Medulla oblongata (tissue), 1 donor: ENCODE data around the gene RTN4.
"Not testable (repeated sequence)": the region's sequence is repeated elsewhere in the genome, so short reads cannot be mapped to it uniquely, and the experiment has no call there.

Experiments used
- DNase-seq: peaks from one replicate; pipeline ENCODE4 v3.0.0-alpha.2; 2015; ENCODE audit errors: extremely low spot score

Gene RTN4

DNA sequence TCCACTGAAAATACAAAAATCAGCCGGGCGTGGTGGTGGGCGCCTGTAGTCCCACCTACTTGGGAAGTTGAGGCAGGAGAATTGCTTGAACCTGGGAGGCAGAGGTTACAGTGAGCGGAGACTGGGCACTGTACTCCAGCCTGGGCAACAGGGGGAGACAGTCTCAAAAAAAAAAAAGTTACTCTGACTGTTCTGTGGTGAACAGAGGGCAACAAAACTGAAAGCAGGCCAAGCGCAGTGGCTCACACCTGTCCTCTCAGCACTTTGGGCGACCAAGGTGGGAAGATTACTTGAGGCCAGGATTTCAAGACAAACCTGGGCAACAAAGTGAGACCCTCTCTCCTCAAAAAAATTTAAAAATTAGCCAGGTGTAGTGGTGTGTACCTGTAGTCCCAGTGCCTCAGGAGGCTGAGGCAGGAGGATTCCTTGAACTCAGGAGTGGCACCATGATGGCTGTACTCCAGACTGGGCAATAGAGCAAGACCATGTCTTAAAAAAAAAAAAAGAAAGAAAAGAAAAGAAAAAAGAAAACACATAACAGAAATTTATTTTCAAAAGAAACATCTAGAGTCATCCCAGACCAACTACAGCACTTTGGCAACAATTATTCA is 13.6 kb upstream of the RTN4 start:
- no peak for DNase-seq

DNA sequence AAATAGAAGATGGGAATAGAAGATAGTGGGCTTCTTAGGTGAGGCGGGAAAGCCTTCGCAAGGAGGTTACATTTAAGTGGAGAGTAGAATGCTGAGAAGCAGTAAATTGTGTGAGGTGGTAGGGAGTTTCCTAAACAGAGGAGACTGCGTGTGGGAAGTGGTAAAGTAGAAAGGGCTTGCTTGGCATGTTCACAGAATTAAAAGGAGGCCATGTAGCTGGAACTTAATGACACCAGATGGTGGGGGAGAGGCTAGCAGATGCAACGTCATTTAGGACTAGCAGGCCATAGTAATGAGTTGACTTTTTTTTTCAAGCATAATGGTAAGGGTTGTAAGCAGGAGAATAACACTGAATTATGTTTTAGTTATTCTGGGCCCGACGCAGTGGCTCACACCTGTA is 13.0 kb upstream of the RTN4 start:
- DNase-seq, result no peak

DNA sequence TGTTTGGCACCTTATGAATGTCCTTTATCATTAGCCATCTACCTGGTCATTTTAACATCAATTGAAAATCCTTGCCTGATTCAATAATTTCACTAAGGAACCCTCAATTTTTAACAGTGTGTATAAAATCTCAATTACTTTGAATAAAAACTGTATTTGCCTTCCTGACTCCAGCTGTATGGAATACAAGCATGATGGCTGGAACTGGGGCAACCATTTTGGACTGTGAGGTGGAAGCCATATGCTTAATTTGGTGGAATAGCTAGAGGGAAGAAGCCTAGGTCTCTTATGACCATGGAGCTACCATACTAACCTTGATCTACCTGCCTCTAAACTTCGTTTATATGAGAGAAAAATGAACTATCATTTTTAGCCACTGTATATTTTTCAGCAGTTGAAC is 12.5 kb upstream of the RTN4 start:
- DNase-seq, result no peak

DNA sequence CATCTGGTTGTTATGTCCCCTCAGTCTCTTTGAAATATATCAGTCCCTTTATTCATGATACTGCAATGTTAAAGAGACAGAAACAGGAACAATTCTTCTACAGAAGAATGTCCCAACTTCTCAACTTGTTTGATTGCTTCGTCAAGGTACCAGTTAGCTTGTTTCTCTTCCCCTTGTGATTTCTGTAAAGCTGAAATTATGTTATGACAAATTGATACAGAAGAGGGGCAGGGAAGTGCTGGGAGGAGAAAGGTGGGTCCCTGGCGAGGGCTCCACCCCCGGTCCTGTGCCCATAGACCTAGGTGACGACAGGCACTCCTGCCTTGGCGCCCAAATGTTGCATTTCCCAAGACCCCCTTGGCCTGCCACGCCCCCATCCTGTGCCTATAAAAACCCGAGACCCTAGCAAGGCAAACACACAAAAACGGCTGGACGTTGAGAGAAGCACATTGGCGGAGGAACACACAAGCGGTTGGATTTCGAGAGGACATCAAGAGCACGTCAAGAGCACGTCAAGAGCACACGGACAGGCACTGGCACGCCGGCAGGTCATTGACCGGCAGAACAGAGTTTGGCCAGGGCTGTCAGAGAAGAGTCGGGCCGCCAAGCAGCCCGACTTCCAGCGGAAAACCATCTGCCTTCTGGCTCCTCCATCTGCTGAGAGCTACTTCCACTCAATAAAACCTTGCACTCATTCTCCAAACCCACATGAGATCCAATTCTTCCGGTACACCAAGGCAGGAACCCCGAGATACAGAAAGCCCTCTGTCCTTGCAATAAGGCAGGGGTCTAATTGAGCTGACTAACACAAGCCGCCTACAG is 11.5 kb upstream of the RTN4 start:
- no peak for DNase-seq

DNA sequence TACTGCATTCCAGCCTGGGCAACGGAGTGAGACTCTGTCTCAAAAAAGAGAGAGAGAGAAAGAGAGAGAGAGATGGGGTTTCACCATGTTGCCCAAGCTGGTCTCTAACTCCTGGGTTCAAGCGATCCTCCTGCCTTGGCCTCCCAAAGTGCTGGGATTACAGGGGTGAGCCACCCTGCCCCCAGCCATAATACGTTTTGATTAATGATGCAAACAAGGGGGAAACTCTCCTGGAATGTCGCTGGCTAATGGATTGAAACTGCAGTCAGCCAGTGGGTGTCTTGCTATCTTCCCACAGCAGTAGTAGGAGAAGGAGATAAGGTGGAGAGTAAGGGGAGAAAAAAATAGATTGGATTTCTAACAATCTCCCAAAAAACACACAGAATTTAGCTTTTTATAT is 9.5 kb upstream of the RTN4 start:
- no peak for DNase-seq

DNA sequence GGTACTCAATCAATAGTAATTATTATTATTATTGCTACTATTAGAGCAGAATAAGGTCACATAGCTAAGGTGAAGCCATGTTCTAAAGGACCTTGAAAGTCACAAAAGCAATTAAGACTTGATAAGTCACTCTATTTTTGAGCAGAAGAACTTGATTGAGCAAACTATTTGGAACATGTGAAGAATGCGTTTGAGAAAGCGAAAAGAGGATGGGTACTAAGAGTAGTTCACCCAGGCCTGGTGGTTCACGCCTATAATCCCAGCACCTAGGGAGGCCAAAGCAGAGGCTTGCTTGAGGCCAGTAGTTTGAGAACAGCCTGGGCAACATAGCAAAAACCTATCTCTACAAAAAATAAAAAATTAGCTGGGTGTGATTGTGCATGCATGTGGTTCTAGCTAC is 7.2 kb upstream of the RTN4 start:
- no peak for DNase-seq

DNA sequence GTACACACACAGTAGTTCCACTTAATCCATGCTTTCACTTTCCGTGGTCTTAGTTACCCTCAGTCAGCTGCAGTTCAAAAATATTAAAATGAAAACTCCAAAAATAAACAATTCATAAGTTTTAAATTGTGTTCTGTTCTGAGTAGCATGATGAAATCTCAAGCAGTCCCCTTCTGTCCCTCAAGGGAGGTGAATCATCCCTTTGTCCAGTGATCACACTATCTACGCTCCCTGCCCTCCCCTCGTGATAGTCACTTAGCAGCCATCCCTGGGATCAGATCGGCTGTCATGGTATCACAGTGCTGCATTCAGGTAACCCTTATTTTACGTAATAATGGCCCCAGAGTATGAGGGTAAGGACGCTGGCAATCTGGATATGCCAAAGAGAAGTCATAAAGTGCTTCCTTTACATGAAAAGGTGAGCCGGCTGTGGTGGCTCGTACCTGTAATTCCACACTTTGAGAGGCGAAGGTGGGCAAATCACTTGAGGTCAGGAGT is 5.8 kb upstream of the RTN4 start:
- peak; percentile 26 for DNase-seq

DNA sequence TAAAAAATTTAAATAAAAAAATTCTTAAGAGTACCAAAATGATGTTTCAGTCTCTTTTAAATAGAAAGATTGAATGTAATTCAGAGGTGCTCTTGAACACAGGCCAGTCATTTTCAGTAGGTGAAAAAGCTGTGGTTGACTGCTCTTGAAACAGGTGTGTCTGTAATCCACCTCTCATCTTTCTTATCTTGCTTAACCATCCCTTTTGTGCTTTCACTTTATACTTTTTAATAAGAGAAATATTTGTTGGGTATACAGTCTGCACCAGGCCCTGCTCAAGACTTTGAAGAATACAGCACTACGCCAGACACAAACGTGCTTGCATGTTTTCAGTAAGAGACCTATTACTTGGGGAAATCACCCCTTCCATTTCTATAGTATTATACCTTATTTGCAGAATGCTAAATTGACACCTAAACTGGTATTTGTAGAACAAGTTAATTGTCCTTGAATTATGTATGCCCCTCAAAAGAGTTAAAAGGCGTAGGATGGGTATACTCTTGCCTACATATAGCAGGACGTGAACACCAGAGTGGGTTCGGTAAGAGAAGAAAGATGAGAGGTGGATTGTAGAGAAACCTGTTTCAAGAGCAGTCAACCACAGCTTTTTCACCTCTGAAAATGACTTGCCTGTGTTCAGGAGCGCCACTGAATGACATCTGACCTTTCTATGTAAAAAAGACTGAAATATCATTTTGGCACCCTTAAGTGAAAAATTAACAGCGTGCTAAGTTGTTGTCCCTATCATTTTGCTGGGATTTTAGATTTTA is 4.0 kb upstream of the RTN4 start:
- no peak for DNase-seq

DNA sequence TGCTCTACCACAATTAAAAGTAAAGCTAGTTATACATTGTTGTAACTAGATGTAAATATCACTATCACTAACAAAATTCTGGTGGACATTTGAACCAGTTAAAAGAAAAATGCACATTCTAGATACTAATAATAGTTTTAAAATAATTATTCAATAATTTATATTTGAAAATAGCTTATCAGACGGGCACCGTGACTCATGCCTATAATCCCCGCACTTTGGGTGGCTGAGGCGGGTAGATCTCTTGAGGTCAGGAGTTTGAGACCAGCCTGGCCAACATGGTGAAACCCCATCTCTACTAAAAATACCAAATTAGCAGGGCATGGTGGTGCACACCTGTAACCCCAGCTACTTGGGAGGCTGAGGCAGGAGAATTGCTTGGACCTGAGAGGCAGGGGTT is 3.0 kb upstream of the RTN4 start:
- not testable (repeated sequence) for DNase-seq

DNA sequence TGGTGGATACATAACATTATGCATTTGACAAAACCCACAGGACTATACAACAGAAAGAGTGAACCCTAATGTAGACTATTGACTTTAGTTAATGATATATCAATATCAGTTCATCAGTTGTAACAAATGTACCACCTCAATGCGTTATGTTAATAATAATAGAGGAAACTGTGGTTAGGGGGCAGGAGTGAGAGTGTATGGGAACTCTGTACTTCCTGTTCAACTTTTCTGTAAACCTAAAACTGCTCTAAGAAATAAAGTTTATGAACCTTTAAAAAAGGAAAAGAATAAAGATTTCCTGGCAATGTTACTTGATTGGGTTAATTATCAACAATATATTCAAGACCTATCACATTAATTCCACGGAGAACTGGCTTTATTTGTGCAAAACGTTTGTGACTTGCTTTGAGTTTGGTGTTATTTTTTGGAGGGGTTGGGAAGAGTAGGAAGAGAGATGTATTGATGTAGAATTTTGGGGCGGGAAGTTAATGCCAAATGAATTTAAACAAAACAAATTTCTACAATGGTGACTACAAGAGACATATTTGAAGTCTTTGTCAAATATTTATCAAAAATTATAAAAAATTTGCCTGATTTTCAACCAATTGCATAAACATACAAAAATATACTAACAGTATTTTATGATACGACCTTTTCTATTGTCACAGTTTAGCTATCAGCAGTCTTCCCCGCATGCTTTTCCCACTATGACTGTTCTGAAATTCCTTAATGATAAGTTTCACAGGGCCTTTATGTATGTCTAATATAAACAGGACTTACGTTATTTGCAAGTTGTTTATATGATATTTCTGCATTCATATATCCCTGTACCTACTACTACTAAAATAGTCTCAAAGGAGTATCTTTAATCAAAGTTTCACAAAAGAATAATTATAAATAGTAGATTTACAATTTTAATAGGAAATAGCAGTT is 2.1 kb upstream of the RTN4 start:
- peak; percentile 37 for DNase-seq

DNA sequence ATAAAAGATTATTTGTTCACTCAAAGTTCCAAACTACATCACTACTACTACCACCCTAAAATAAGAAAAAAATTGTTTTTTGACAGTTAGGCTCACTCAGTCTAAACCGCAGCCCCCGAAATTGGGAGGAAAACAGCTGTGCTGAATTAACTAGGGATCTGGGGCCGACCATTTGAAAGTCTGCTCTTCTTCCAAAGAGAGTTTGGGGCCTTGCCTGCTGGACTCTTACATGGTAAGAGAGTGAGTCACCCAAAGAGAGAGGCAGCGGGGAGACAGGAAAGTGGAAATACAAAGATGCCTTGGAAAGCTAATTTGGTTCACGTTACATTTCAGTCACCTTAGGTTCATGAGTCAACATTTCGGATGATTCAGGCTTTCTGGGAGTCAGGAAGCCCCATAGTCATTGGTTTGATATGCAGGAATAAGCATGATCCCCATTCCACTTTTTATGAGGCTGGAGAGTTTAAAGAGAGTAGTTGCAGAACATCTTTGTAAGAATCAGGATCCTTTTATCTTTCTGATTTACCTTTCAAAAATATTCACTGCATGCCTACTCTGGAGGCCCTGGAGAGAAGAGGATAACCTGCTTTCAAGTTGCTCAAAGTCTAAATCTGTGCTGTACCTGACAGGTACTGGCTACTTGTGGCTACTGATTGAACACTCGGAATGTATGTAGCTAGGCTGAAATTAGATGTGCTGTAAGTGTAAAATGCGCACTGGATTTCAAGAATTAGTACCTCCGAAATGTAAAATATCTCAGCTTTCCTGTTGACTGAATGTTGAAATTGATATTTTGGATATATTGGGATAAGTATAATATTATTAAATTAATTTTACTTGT is 995 bp upstream of the RTN4 start:
- DNase-seq, result peak; percentile 73

DNA sequence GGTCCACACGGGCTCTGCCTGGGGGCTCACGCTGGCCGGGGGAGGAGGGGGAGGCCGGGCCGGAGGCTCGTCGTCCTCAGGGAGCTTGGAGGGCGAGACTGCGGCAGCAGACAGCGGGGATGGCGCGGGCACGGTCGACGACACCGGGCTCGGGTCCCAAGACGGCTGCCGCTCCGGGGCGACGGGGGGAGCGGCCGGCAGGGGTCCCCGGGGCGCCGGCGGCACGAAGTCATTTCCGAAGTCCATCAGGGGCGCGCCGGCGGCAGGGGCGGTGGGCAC is 491 bp downstream of the RTN4 start:
- DNase-seq, result no peak

DNA sequence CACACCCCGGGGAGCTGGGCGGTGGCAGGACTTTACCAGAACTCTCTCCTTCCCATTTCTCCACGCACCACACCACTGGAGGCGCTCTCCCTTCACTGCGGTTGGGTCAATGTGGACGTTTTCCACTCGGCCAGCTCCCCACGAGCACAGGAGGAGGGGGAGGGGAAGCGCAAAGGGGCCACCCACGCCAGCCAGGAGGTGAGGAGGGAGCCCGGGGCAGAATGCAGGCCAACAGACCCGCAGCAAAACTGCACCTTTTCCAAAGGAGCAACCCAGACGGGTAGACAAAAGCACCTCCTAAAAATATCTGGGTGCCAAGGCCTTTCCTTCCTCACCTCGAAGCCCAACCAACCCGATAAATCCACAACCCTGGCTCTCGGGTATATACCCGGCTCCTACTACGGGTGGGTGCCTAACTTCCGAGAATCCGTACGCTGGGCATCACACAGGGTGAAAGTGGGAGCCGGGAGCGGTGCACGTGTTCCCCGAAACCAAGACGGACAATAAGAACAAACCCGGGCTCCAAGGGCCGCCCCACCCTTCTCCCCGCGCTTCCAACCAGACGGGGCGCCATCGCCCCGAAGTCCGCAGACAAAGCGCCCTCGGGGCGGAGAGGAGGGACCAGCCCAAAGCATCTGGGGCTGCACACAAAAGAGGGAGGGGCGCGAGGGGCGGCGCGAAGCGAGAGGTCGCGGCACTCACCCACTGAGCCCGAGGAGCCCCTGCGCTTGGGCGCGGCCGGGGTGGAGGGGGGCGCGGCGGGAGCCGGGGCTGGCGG is 1.0 kb downstream of the RTN4 start:
- DNase-seq, result peak; percentile 97

DNA sequence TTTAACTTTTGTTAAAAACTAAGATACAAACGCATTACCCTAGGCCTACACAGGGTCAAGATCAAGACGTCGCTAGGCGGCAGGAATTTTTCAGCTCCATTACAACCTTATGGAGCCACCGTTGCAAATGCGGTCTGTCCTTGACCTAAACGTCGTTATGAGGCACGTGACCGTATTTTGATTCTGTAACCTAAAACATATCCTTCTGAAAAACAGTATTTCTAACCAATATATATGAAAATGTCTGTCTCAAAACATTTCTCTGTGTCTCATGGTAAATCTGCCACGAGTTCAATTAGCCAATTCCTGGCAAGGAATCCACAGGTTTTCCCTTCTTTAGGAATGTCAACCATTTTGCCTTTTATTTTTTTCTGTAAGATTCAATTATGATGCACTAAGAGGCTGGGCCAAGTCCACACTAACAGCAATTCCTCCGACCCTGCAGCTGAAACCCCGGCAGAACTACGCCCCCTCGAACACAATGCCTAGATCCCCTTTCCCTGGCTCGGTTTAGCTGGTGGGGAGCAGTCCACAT is 1.7 kb downstream of the RTN4 start:
- DNase-seq, result peak; percentile 70

DNA sequence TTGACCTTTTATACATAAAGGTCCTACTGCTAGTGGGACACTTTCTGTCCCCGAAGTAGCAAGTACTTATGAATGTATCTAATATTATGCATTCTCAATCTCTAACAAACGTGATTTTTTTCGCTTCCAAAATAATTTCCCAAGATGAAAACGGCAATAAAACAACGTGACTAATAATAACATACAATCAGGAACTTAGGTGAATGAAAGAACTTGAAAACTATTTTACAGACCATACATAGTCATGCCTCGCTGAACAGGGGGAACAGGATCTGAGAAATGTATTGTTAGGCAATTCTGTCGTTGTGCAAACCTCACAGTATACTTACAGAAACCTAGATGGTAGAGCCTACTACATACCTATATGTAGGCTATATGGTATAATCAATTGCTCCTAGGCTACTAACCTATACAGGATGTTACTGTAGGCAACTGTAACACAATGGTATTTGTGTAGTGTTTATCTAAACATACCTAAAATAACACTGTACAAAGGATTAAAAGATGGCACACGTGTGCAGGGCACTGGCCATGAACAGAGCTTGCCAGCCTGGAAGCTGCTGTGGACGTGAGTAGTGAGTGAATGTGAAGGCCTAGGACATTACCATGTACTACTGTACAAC is 2.5 kb downstream of the RTN4 start:
- peak; percentile 77 for DNase-seq

DNA sequence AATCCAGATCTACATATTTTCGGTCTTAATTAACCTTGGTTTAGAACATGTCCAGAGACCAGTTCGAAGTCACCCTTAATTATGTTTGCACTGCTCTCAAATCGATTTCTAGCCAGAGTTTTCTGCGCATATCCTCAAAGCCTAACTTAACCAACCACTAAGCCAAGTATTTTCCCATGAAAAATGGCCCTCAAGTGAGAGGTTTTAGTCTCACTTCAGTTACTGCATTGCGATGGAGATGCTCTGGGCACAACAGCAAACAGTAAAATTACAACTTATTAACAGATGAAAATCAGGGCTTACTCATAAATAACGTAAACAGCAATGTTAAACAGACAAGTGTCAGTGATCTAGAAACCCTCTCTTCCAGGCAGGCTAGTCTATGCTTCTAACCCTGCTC is 4.5 kb downstream of the RTN4 start:
- peak; percentile 53 for DNase-seq

DNA sequence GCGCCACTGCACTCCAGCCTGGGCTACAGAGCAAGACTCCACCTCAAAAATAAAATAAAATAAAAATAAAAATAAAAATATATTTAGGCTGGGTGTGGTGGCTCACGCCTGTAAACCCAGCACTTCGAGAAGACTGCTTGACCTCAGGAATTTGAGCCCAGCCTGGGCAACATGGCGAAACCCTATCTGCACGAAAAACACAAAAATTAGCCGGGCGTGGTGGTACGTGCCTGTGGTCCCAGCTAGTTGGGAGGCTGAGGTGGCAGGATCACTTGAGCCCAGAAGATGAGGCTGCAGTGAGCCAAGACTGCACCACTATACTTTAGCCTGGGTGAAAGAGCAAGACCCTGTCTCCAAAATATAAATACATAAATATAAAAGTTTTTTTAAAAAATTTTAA is 6.4 kb downstream of the RTN4 start:
- no peak for DNase-seq

DNA sequence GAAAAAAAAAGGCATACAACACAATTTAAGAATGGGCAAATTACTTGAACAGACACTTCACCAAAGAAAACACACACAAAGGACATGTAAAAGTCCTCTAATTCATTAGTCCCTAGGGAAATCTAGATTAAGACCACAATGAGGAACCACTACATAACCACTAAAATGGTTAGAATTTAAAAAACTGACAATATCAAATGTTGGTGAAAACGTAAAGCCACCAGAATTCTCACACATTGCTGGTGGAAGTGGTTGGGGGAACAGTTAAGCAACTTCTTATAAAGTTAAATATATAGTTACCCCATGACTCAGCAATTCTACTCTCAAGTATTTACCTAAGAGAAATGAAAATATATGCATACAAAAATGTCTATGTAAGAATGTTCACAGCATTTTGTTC is 11.8 kb downstream of the RTN4 start:
- DNase-seq, result no peak

DNA sequence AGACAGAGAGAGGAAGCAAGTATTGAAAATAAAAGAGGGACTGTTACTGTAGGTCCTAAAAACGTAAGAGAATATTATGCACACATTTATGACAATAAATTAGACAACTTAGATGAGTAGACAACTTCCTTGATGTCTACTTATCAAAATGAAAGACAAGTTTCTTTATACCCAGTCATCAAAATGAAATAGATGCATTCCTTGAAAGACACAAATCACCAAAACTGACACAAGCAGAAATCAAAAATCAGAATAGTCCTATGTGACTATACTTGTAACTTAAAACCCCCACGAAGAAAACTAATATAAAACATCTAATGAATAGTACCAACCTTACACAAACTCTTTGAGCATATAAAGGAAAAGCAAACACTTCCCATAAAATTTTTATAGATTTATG is 14.5 kb downstream of the RTN4 start:
- no peak for DNase-seq
